Transverse colon (tissue), 4 donors: ENCODE data around the gene CALHM3.

ENCODE experiments used
- CTCF ChIP-seq, 5 experiments: fragments of 200-600 bp in 3 of 5; fragments of 450-650 bp in 2 of 5; sonication (generic) in 3 of 5; IDR thresholded peaks; 1 replicate in 2 of 5; 2 replicates in 3 of 5; pipeline ENCODE4 v1.5.1; 2016 to 2017; ENCODE audit warnings: antibody characterized with exemption in 5 of 5, inconsistent platforms in 3 of 5, mild to moderate bottlenecking in 2 of 5, moderate library complexity in 1 of 5
- EP300 ChIP-seq: sonication (generic); formaldehyde crosslinking; IDR thresholded peaks from one replicate; pipeline ENCODE4 v1.6.1; 2017; ENCODE audit warnings: antibody characterized with exemption, low read depth
- POLR2A ChIP-seq: fragments of 450-650 bp; IDR thresholded peaks from one replicate; pipeline ENCODE4 v1.6.1; 2016; ENCODE audit warnings: antibody characterized with exemption, mild to moderate bottlenecking, moderate library complexity
- POLR2AphosphoS5 ChIP-seq, 3 donors: sonication (generic); formaldehyde crosslinking; IDR thresholded peaks; one replicate each; pipeline ENCODE4 v1.6.1; 2016; ENCODE audit warnings: antibody characterized with exemption in 3 of 3

- TF ChIP-seq POLR2A (no peak), CTCF (IDR thresholded peaks at IDR 0.05) (no peak), EP300 (no peak), POLR2AphosphoS5 (IDR thresholded peaks at IDR 0.05) (no peak)
Observed at GRCh38 chr10:103499881-103500280, 20.8 kb upstream of the CALHM3 start.
